Measurements from ENCODE around the gene AHCY.

DNA sequence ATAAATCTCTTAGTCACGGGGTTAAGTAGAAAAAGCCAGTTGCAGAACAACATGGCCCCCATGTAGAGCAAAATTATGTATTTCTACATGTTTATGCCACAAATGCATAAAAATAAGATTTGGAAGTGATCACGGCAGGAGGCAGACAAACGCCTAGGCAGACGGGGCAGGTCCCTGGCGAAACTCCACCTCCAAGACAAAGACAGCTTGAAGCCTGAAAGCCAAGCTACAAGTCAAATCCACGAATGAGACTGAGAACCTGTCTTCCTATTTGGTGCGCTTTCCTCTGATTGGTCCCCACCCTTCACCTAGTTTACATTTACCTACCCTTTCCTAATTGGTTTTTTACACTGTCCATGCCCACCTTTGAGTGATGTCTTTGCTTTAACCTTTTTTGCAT lies 28.7 kb upstream of the AHCY start:
- TF ChIP-seq, protein P1, sequence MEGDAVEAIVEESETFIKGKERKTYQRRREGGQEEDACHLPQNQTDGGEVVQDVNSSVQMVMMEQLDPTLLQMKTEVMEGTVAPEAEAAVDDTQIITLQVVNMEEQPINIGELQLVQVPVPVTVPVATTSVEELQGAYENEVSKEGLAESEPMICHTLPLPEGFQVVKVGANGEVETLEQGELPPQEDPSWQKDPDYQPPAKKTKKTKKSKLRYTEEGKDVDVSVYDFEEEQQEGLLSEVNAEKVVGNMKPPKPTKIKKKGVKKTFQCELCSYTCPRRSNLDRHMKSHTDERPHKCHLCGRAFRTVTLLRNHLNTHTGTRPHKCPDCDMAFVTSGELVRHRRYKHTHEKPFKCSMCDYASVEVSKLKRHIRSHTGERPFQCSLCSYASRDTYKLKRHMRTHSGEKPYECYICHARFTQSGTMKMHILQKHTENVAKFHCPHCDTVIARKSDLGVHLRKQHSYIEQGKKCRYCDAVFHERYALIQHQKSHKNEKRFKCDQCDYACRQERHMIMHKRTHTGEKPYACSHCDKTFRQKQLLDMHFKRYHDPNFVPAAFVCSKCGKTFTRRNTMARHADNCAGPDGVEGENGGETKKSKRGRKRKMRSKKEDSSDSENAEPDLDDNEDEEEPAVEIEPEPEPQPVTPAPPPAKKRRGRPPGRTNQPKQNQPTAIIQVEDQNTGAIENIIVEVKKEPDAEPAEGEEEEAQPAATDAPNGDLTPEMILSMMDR (IDR thresholded peaks at IDR 0.05) = no peak
- no peak for TF ChIP-seq POLR2A (IDR thresholded peaks at IDR 0.05)
